ACC112 (cell line): ENCODE measurements around the gene TRAF5.

Source experiments
- H2AFZ ChIP-seq: fragments of 200-600 bp; sonication (generic); one replicate; pipeline ENCODE4 v1.6.0; 2017; ENCODE audit warnings: antibody characterized with exemption, low read length; ENCODE audit not compliant: unreplicated experiment
- H3K27ac ChIP-seq: fragments of 200-600 bp; sonication (generic); 2 replicates; pipeline ENCODE4 v1.5.1; 2014; ENCODE audit warnings: low read depth, mild to moderate bottlenecking, antibody characterized with exemption, low read length, moderate library complexity
- H3K27me3 ChIP-seq: fragments of 200-600 bp; sonication (generic); 2 replicates; pipeline ENCODE4 v1.6.1; 2014; ENCODE audit warnings: mild to moderate bottlenecking, antibody characterized with exemption, low read length, moderate library complexity, mixed read lengths; ENCODE audit not compliant: insufficient read depth
- H3K36me3 ChIP-seq: fragments of 200-600 bp; sonication (generic); 2 replicates; pipeline ENCODE4 v1.6.1; 2016; ENCODE audit warnings: mild to moderate bottlenecking, antibody characterized with exemption, low read length, moderate library complexity, mixed read lengths; ENCODE audit not compliant: insufficient read depth
- H3K4me1 ChIP-seq: fragments of 200-600 bp; sonication (generic); one replicate; pipeline ENCODE4 v1.6.1; 2016; ENCODE audit warnings: low read length, mixed read lengths; ENCODE audit not compliant: insufficient read depth, unreplicated experiment, control insufficient read depth
- H3K4me3 ChIP-seq: fragments of 200-600 bp; sonication (generic); 2 replicates; pipeline ENCODE4 v1.5.1; 2014; ENCODE audit warnings: mild to moderate bottlenecking, low read depth, low read length
- H3K79me2 ChIP-seq: fragments of 200-600 bp; sonication (generic); one replicate; pipeline ENCODE4 v1.6.0; 2016; ENCODE audit warnings: low read length; ENCODE audit not compliant: control insufficient read depth, unreplicated experiment, insufficient read depth

The TRAF5 gene

GRCh38 chr1:211336161-211336560, 9.5 kb downstream of the TRAF5 start:
- Histone ChIP-seq H3K36me3 (no peaks in the 10 kb centered on the region), H3K4me3 (no peak overlapping the region), H3K4me1 (peaks cover 11% of the 10 kb centered on the region), H3K79me2 (peaks cover 32% of the 10 kb centered on the region), H2AFZ (no peak overlapping the region), H3K27me3 (no peaks in the 10 kb centered on the region), H3K27ac (no peak overlapping the region)

- Histone ChIP-seq H3K36me3 (no peaks in the 10 kb centered on the region), H3K27me3 (no peaks in the 10 kb centered on the region), H3K79me2 (peaks cover 28% of the 10 kb centered on the region), H3K4me3 (no peak overlapping the region), H3K27ac (no peak overlapping the region), H3K4me1 (peaks cover 8% of the 10 kb centered on the region), H2AFZ (no peak overlapping the region)
Observed at GRCh38 chr1:211336775-211337174, 10.1 kb downstream of the TRAF5 start.

GRCh38 chr1:211337430-211338223, 11.0 kb downstream of the TRAF5 start:
- Histone ChIP-seq H3K4me3 (no peak overlapping the region), H3K27ac (no peak overlapping the region), H2AFZ (no peak overlapping the region), H3K4me1 (peaks cover 2% of the 10 kb centered on the region), H3K79me2 (peaks cover 20% of the 10 kb centered on the region), H3K27me3 (no peaks in the 10 kb centered on the region), H3K36me3 (no peaks in the 10 kb centered on the region)

- Histone ChIP-seq H3K4me1 (no peaks in the 10 kb centered on the region), H2AFZ (no peak overlapping the region), H3K27ac (no peak overlapping the region), H3K79me2 (peaks cover 18% of the 10 kb centered on the region), H3K4me3 (no peak overlapping the region), H3K27me3 (no peaks in the 10 kb centered on the region), H3K36me3 (no peaks in the 10 kb centered on the region)
Observed at GRCh38 chr1:211338224-211338620, 11.6 kb downstream of the TRAF5 start.

GRCh38 chr1:211339631-211340041, 13.0 kb downstream of the TRAF5 start:
- Histone ChIP-seq H3K27me3 (no peaks in the 10 kb centered on the region), H3K4me1 (no peaks in the 10 kb centered on the region), H2AFZ (no peak overlapping the region), H3K79me2 (peaks cover 13% of the 10 kb centered on the region), H3K36me3 (no peaks in the 10 kb centered on the region), H3K4me3 (no peak overlapping the region), H3K27ac (no peak overlapping the region)

- no peaks in the 10 kb centered on the region for H3K36me3 ChIP-seq
- H3K4me1 ChIP-seq = no peaks in the 10 kb centered on the region
- H3K79me2 ChIP-seq = peaks cover 3% of the 10 kb centered on the region
- H3K27ac ChIP-seq = no peak overlapping the region
- no peak overlapping the region for H2AFZ ChIP-seq
- no peaks in the 10 kb centered on the region for H3K27me3 ChIP-seq
- no peak overlapping the region for H3K4me3 ChIP-seq
Observed at GRCh38 chr1:211340622-211341507, 14.2 kb downstream of the TRAF5 start.

- Histone ChIP-seq H3K27me3 (no peaks in the 10 kb centered on the region), H3K4me3 (no peak overlapping the region), H3K36me3 (no peaks in the 10 kb centered on the region), H3K4me1 (no peaks in the 10 kb centered on the region), H2AFZ (no peak overlapping the region), H3K27ac (no peak overlapping the region), H3K79me2 (peaks cover 3% of the 10 kb centered on the region)
Observed at GRCh38 chr1:211341999-211342398, 15.4 kb downstream of the TRAF5 start.

GRCh38 chr1:211343607-211344006, 17.0 kb downstream of the TRAF5 start:
- H2AFZ ChIP-seq = no peak overlapping the region
- no peak overlapping the region for H3K27ac ChIP-seq
- peaks cover 2% of the 10 kb centered on the region for H3K79me2 ChIP-seq
- no peaks in the 10 kb centered on the region for H3K4me1 ChIP-seq
- H3K27me3 ChIP-seq = no peaks in the 10 kb centered on the region
- H3K36me3 ChIP-seq = no peaks in the 10 kb centered on the region
- no peak overlapping the region for H3K4me3 ChIP-seq

- Histone ChIP-seq H3K27ac (no peak overlapping the region), H2AFZ (no peak overlapping the region), H3K27me3 (no peaks in the 10 kb centered on the region), H3K4me1 (no peaks in the 10 kb centered on the region), H3K36me3 (no peaks in the 10 kb centered on the region), H3K4me3 (no peak overlapping the region), H3K79me2 (peaks cover 2% of the 10 kb centered on the region)
Observed at GRCh38 chr1:211344152-211344618, 17.6 kb downstream of the TRAF5 start.

- Histone ChIP-seq H2AFZ (no peak overlapping the region), H3K36me3 (no peaks in the 10 kb centered on the region), H3K79me2 (peaks cover 2% of the 10 kb centered on the region), H3K27me3 (no peaks in the 10 kb centered on the region), H3K4me1 (no peaks in the 10 kb centered on the region), H3K27ac (no peak overlapping the region), H3K4me3 (no peak overlapping the region)
Observed at GRCh38 chr1:211345719-211346118, 19.1 kb downstream of the TRAF5 start.
